Measurements from ENCODE around the gene SYK. TPM values are rescaled to one million over a fixed set of nuclear protein-coding genes. Genes with fewer than 3 reads are reported as not detected.

SYK gene
- total and polyA plus RNA-seq, 2 of the 4 experiments (the other 2 are of a cell fraction) = not detected

- Histone ChIP-seq H2BK5ac (ENCODE audit: low read depth, low read length, poor library complexity, severe bottlenecking) (no peak overlapping the region), H3K79me1 (ENCODE audit: low read depth in 1 of 2, low read length in 2 of 2) (no peaks in the 10 kb centered on the region), H4K8ac (ENCODE audit: low read depth in 2 of 2, low read length in 2 of 2) (no peak overlapping the region), H3K14ac (replicated peaks; ENCODE audit: low read depth, low read length) (no peak overlapping the region), H2BK120ac (ENCODE audit: low read depth, low read length) (no peak overlapping the region), H3K23ac (ENCODE audit: low read depth, low read length) (no peak overlapping the region), H3K4me2 (ENCODE audit: low read depth, low read length) (no peak overlapping the region), H3K9me3 (ENCODE audit: control insufficient read depth, insufficient read depth, low read length) (no peaks in the 10 kb centered on the region), H3K4me3 (ENCODE audit: insufficient read depth, low read depth, low read length) (no peak overlapping the region), H3K9ac (ENCODE audit: low read depth, low read length) (no peak overlapping the region), H2AFZ (replicated peaks; ENCODE audit: low read length, poor library complexity) (no peak overlapping the region), H2AK9ac (replicated peaks; ENCODE audit: low read depth, low read length, poor library complexity) (no peak overlapping the region), H3K18ac (ENCODE audit: low read depth, low read length) (no peak overlapping the region), H3K27me3 (ENCODE audit: control insufficient read depth, insufficient read depth, low read length) (peaks cover 2% of the 10 kb centered on the region; the same call in 1 of the 2 replicates), H2BK15ac (ENCODE audit: low read depth, low read length) (no peak overlapping the region), H3K4me1 (ENCODE audit: control insufficient read depth, insufficient read depth, low read length) (no peaks in the 10 kb centered on the region), H3K9me1 (ENCODE audit: insufficient read depth, low read length) (no peaks in the 10 kb centered on the region), H3K27ac (ENCODE audit: insufficient read depth, low read length) (no peak overlapping the region), H2AK5ac (ENCODE audit: low read depth, low read length) (no peak overlapping the region), H3K4ac (ENCODE audit: low read depth, low read length) (no peak overlapping the region), H4K5ac (ENCODE audit: low read depth, low read length) (no peak overlapping the region), H3K36me3 (ENCODE audit: control insufficient read depth, insufficient read depth, low read length) (no peaks in the 10 kb centered on the region), H2BK20ac (ENCODE audit: low read depth, low read length) (no peak overlapping the region), H4K91ac (ENCODE audit: insufficient read depth, low read depth, low read length) (no peak overlapping the region), H4K20me1 (ENCODE audit: insufficient read depth, low read length) (no peaks in the 10 kb centered on the region), H3K56ac (ENCODE audit: extremely low read depth, insufficient read depth, low read length) (no peak overlapping the region)
- WGBS, 2 experiments (ENCODE audit: extremely low coverage in 2 of 2, insufficient read length in 1 of 2) = no CpG with 5 or more reads among the region's 2 CpGs
- intact Hi-C loops (cut with micrococcal nuclease) = no loop called here
- in situ Hi-C loops (cut with MboI; ENCODE audit: low sequenced_read_pairs) = no loop called here
- TF ChIP-seq CTCF (conservative IDR thresholded peaks at IDR 0.05; ENCODE audit: low read depth, low read length) = no peak
- TF ChIP-seq BHLHE40 (IDR thresholded peaks at IDR 0.05; ENCODE audit: low read depth, low read length) = no peak
- ATAC-seq (ENCODE audit: low read depth) = no peak
- ChIA-PET CTCF (no interaction called here), POLR2A (ENCODE audit: unreplicated experiment) (no interaction called here)
- DNase-seq = no peak
- dilution Hi-C loops (cut with HindIII; ENCODE audit: low sequenced_read_pairs, unreplicated experiment) = no loop called here
- BruUV-seq (replicated peaks) = no TSS peak
Measured at GRCh38 chr9:90793729-90794128, 7.9 kb upstream of the SYK start.
